ENCODE measurements around the gene SSTR1. TPM values are rescaled to one million over a fixed set of nuclear protein-coding genes. Genes with fewer than 3 reads are reported as not detected.

SSTR1 gene, protein sequence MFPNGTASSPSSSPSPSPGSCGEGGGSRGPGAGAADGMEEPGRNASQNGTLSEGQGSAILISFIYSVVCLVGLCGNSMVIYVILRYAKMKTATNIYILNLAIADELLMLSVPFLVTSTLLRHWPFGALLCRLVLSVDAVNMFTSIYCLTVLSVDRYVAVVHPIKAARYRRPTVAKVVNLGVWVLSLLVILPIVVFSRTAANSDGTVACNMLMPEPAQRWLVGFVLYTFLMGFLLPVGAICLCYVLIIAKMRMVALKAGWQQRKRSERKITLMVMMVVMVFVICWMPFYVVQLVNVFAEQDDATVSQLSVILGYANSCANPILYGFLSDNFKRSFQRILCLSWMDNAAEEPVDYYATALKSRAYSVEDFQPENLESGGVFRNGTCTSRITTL
- polyA plus RNA-seq (2011; rRNA removed) (not detected in 2 replicates), polyA plus RNA-seq (2017; fragmentation: RNase III; extraction: RNeasy Plus Mini Kit Qiagen cat#74134 plus additional on column Dnase treatment) (not detected in 3 replicates), polyA minus RNA-seq (2011; rRNA and poly(A)+ RNA removed) (not detected in 2 replicates)
- polyA plus RNA-seq (2012; cell fraction: cytosol; rRNA removed) = not detected in 2 replicates
- not detected in 2 replicates for polyA plus RNA-seq (2012; cell fraction: nucleus; rRNA removed)

DNA sequence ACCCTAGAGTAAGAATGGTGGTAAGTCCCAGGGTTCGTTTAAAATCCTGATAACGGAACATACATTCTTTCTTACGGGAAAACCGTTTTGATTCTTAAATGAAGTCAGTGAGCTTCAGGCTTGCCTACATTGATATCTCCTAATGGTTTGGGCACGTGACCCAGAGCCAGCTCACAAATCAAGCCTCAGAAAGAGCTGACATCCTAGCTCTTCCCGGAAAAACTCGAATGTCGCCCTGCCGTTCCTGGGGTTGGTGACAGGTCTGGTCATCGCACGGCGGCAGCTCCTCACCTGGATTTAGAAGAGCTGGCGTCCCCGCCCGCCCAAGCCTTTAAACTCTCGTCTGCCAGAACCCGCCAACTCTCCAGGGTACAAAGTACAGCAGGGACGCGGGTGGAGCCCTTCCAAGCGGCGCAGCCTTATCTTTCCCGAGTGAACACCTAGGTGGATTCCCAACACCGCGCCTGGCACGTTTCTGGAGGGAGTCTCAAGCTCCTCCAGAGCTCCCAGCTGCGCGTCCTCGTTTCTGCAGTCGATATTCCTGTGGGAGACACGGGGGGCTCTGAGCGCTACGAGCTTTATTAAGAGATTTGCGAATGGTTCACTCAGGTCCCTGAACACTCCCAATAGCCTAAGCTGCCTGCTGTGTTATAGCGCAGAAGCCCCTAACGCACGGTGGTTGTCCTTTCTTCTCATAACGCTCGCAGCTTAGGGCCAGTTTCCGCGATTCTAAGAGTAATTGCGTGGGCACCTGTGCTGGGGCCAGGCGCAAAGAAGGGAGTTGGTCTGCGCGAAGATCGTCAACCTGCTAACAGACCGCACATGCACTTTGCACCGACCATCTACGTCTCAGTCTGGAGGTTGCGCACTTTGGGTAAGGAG, at the start of gene SSTR1:
TSS of gene SSTR1 (plus strand) at position 169 of the 882 bp plus-strand sequence. CDS start 1,486 bp downstream, outside the sequence.
- 0 out of 3 replicates have a peak, but pooled peaks cover 9% of the 10 kb centered on the region for H3K9me3 ChIP-seq
- CTCF ChIA-PET = interaction anchor here (1.4 kb wide), 1 partner anchor 14 kb away, joined by 3 read pairs; no protein-coding TSS in a partner anchor
- TF ChIP-seq ZSCAN20 (CRISPR knock-in tag; IDR thresholded peaks at IDR 0.05) = no peak
- 14% methylated on average over 37 of the region's 49 CpGs for WGBS (ENCODE audit: missing lambda C conversion rate)
- POLR2A ChIA-PET = no interaction called here
- FAIRE-seq (no peak), ATAC-seq (no peak), DNase-seq (ENCODE audit: low read depth in 1 of 2, low spot score in 1 of 2) (no peak)
- H3K27ac ChIP-seq = no peak within 1 kb of the TSS
- no peaks in the 10 kb centered on the region for H3K4me1 ChIP-seq
- H3K4me2 ChIP-seq = no peak within 1 kb of the TSS
- no peak within 1 kb of the TSS for H3K4me3 ChIP-seq

DNA sequence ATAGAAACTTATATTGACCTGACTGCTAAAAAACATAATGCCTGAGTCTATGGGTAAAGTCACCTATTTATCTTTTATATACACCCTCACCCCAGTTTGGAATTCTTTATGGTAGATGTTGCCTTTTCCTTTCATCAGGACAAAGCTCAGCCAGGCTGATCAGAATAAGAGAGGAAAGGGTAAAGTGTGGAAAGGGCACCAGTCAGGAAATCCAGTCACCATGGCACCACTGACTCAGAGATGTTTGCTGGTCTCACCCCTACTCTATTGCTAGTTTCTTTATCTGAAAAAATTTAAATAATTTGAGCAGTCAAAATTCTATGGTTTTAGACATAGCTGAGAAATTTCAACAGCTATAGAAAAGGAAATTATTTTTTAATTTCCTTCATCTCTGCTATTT, 49.2 kb upstream of the SSTR1 start:
- FAIRE-seq = no peak
- H3K4me1 ChIP-seq = no peaks in the 10 kb centered on the region
- no peak for TF ChIP-seq SREBF2 (IDR thresholded peaks at IDR 0.05)
- TF ChIP-seq NPAS2 (CRISPR knock-in tag; IDR thresholded peaks at IDR 0.05; ENCODE audit: borderline replicate concordance) = no peak
- TF ChIP-seq FOXS1 (CRISPR knock-in tag; IDR thresholded peaks at IDR 0.05) = no peak
- no peak for TF ChIP-seq EP300 (IDR thresholded peaks at IDR 0.05)
- no peak for TF ChIP-seq ESRRA (IDR thresholded peaks at IDR 0.05; ENCODE audit: borderline replicate concordance, low read length)
- TF ChIP-seq MAFK (IDR thresholded peaks at IDR 0.05; ENCODE audit: partially characterized antibody) = no peak
- TF ChIP-seq BHLHE40 (IDR thresholded peaks at IDR 0.05; ENCODE audit: low read depth, low read length) = no peak
- TF ChIP-seq KDM5A (IDR thresholded peaks at IDR 0.05) = no peak
- TF ChIP-seq, protein P1, sequence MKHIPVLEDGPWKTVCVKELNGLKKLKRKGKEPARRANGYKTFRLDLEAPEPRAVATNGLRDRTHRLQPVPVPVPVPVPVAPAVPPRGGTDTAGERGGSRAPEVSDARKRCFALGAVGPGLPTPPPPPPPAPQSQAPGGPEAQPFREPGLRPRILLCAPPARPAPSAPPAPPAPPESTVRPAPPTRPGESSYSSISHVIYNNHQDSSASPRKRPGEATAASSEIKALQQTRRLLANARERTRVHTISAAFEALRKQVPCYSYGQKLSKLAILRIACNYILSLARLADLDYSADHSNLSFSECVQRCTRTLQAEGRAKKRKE (CRISPR knock-in tag; IDR thresholded peaks at IDR 0.05; ENCODE audit: low read depth) = no peak
- TF ChIP-seq CBX2 (IDR thresholded peaks at IDR 0.05; ENCODE audit: borderline replicate concordance, low read depth) = no peak
- TF ChIP-seq HEYL (CRISPR knock-in tag; IDR thresholded peaks at IDR 0.05) = no peak
- no peak for TF ChIP-seq ZC3H11A (IDR thresholded peaks at IDR 0.05)
- no peak for TF ChIP-seq FOSL2 (IDR thresholded peaks at IDR 0.05)
- no peak for TF ChIP-seq FOSL2 (CRISPR knock-in tag; IDR thresholded peaks at IDR 0.05)
- TF ChIP-seq EHMT2 (IDR thresholded peaks at IDR 0.05; ENCODE audit: low read depth) = no peak
- no peak for TF ChIP-seq POLR2AphosphoS2 (conservative IDR thresholded peaks at IDR 0.05; ENCODE audit: low read length)
- no peak for TF ChIP-seq HOXA7 (CRISPR knock-in tag; IDR thresholded peaks at IDR 0.05)
- TF ChIP-seq MYC (IDR thresholded peaks at IDR 0.05; ENCODE audit: borderline replicate concordance, low read length) = no peak
- ATAC-seq = no peak
- H3K4me3 ChIP-seq = no peak overlapping the region
- no peak for DNase-seq (ENCODE audit: low read depth in 1 of 2, low spot score in 1 of 2)
- ChIA-PET POLR2A (no interaction called here), CTCF (interaction anchor here (0.8 to 1.4 kb wide), 2 partner anchors 9 to 39 kb away, joined by 3 read pairs; no protein-coding TSS in a partner anchor)
- no peak overlapping the region for H3K27ac ChIP-seq
- no peaks in the 10 kb centered on the region for H3K9me3 ChIP-seq
- H3K4me2 ChIP-seq = no peak overlapping the region

DNA sequence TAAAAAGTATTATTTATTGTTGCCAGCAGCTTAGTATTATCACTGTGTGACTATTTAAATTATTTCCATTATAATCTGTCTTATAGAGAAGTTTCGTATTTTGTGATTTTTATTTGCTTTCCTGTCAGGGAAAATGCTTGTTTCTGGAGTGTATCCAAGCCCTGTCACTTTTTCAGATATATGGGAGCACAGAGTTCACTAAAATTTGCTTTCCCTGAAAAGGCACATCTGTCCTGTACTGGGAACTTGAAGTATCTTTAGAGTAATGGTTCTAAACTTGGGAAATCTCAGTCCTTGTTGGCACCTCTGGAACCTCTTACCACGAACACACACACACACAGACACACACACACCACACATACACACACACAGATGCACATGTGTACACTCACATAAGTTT, 39.3 kb upstream of the SSTR1 start:
- ChIA-PET POLR2A (no interaction called here), CTCF (no interaction called here)
- Histone ChIP-seq H3K4me1 (no peaks in the 10 kb centered on the region), H3K4me3 (no peak overlapping the region), H3K4me2 (no peak overlapping the region), H3K9me3 (no peaks in the 10 kb centered on the region), H3K27ac (no peak overlapping the region)
- DNase-seq (ENCODE audit: low read depth in 1 of 2, low spot score in 1 of 2) (no peak), ATAC-seq (no peak), FAIRE-seq (no peak)
- WGBS (ENCODE audit: missing lambda C conversion rate) = 0% methylated on average over 2 of the region's 2 CpGs
- TF ChIP-seq HEYL (CRISPR knock-in tag; IDR thresholded peaks at IDR 0.05) (no peak), RAD21 (conservative IDR thresholded peaks at IDR 0.05 in 1 of 2, IDR thresholded peaks at IDR 0.05 in 1 of 2) (no peak), HOXB13 (CRISPR knock-in tag; IDR thresholded peaks at IDR 0.05; ENCODE audit: low read depth) (no peak), EHF (CRISPR knock-in tag; IDR thresholded peaks at IDR 0.05) (no peak), HDAC2 (IDR thresholded peaks at IDR 0.05) (no peak), TP53 (CRISPR knock-in tag; IDR thresholded peaks at IDR 0.05) (no peak), MAZ (IDR thresholded peaks at IDR 0.05; ENCODE audit: borderline replicate concordance, low read depth, low read length) (no peak), NR3C1 (IDR thresholded peaks at IDR 0.05) (no peak), CEBPB (IDR thresholded peaks at IDR 0.05) (no peak), RARB (CRISPR knock-in tag; IDR thresholded peaks at IDR 0.05) (no peak)
- TF ChIP-seq, protein P2, sequence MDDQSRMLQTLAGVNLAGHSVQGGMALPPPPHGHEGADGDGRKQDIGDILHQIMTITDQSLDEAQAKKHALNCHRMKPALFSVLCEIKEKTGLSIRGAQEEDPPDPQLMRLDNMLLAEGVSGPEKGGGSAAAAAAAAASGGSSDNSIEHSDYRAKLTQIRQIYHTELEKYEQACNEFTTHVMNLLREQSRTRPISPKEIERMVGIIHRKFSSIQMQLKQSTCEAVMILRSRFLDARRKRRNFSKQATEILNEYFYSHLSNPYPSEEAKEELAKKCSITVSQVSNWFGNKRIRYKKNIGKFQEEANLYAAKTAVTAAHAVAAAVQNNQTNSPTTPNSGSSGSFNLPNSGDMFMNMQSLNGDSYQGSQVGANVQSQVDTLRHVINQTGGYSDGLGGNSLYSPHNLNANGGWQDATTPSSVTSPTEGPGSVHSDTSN (IDR thresholded peaks at IDR 0.05) = no peak
- TF ChIP-seq, protein P1 (CRISPR knock-in tag; IDR thresholded peaks at IDR 0.05; ENCODE audit: low read depth) = no peak
- TF ChIP-seq, protein P3, sequence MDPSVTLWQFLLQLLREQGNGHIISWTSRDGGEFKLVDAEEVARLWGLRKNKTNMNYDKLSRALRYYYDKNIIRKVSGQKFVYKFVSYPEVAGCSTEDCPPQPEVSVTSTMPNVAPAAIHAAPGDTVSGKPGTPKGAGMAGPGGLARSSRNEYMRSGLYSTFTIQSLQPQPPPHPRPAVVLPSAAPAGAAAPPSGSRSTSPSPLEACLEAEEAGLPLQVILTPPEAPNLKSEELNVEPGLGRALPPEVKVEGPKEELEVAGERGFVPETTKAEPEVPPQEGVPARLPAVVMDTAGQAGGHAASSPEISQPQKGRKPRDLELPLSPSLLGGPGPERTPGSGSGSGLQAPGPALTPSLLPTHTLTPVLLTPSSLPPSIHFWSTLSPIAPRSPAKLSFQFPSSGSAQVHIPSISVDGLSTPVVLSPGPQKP (IDR thresholded peaks at IDR 0.05; ENCODE audit: low read depth, low read length) = no peak

Measured in A549 (cell line).